ENCODE data around the gene ARSJ.

ARSJ gene

GRCh38 chr4:113982181-113982580 lies 2.7 kb upstream of the ARSJ start:
- DNase-seq: no peak

GRCh38 chr4:113981591-113981990 lies 2.1 kb upstream of the ARSJ start:
- no peak for DNase-seq

- no peak for DNase-seq
Observed at GRCh38 chr4:113979905-113980615, 613 bp upstream of the ARSJ start.

- no peak for DNase-seq
Observed at GRCh38 chr4:113978561-113979147, 793 bp downstream of the ARSJ start.

- DNase-seq: no peak
Observed at GRCh38 chr4:113978105-113978504, 1.3 kb downstream of the ARSJ start.

GRCh38 chr4:113977526-113977855 lies 2.0 kb downstream of the ARSJ start:
- DNase-seq: no peak

GRCh38 chr4:113976741-113977525 lies 2.5 kb downstream of the ARSJ start:
- no peak for DNase-seq

GRCh38 chr4:113975578-113975977 lies 3.9 kb downstream of the ARSJ start:
- no peak for DNase-seq

- DNase-seq: no peak
Observed at GRCh38 chr4:113974467-113974866, 5.0 kb downstream of the ARSJ start.

GRCh38 chr4:113973345-113973744 lies 6.1 kb downstream of the ARSJ start:
- no peak for DNase-seq

GRCh38 chr4:113972781-113973180 lies 6.7 kb downstream of the ARSJ start:
- DNase-seq: no peak

- DNase-seq: no peak
Observed at GRCh38 chr4:113971706-113972360, 7.6 kb downstream of the ARSJ start.

- no peak for DNase-seq
Observed at GRCh38 chr4:113969709-113970334, 9.6 kb downstream of the ARSJ start.

GRCh38 chr4:113968473-113968872 lies 11.0 kb downstream of the ARSJ start:
- no peak for DNase-seq

GRCh38 chr4:113967687-113968086 lies 11.8 kb downstream of the ARSJ start:
- no peak for DNase-seq

GRCh38 chr4:113962719-113963265 lies 16.7 kb downstream of the ARSJ start:
- DNase-seq: no peak

- no peak for DNase-seq
Observed at GRCh38 chr4:113962016-113962347, 17.5 kb downstream of the ARSJ start.

- no peak for DNase-seq
Observed at GRCh38 chr4:113960684-113961321, 18.6 kb downstream of the ARSJ start.

- DNase-seq: no peak
Observed at GRCh38 chr4:113959539-113959937, 19.9 kb downstream of the ARSJ start.

GRCh38 chr4:113958766-113959538 lies 20.5 kb downstream of the ARSJ start:
- no peak for DNase-seq

GRCh38 chr4:113957956-113958355 lies 21.5 kb downstream of the ARSJ start:
- DNase-seq: no peak

GRCh38 chr4:113955948-113956347 lies 23.5 kb downstream of the ARSJ start:
- DNase-seq: no peak
